Uterus (tissue), 4 donors: ENCODE results near the gene CEP83. TPM values are rescaled to one million over a fixed set of nuclear protein-coding genes. Genes with fewer than 3 reads are reported as not detected.

Experiments
- DNase-seq, 2 donors: peaks; one replicate each; pipeline ENCODE4 v3.0.0-alpha.2; 2019 to 2020
- H3K27ac ChIP-seq, 2 donors: fragments of 200-600 bp; sonication (generic); 1 replicate in 1 of 2; 2 replicates in 1 of 2; pipeline ENCODE4 v1.5.1; 2016 to 2018
- H3K27me3 ChIP-seq, 2 donors: fragments of 200-600 bp; sonication (generic); one replicate each; pipeline ENCODE4 v1.5.1; 2018 to 2019; ENCODE audit warnings: control low read depth in 1 of 2
- H3K36me3 ChIP-seq, 2 donors: fragments of 200-600 bp; sonication (generic); one replicate each; pipeline ENCODE4 v1.5.1; 2019; ENCODE audit warnings: control low read depth in 1 of 2
- H3K4me1 ChIP-seq, 2 donors: fragments of 200-600 bp; sonication (generic); one replicate each; pipeline ENCODE4 v1.5.1; 2018 to 2019; ENCODE audit warnings: control low read depth in 1 of 2
- H3K4me3 ChIP-seq, 2 donors: fragments of 200-600 bp; sonication (generic); 1 replicate in 1 of 2; 2 replicates in 1 of 2; pipeline ENCODE4 v1.5.1; 2018 to 2019; ENCODE audit warnings: mild to moderate bottlenecking in 1 of 2
- H3K9me3 ChIP-seq, 2 donors: fragments of 200-600 bp; sonication (generic); one replicate each; pipeline ENCODE4 v1.5.1; 2019; ENCODE audit warnings: control low read depth in 1 of 2
- POLR2A ChIP-seq, 2 donors: fragments of 450-650 bp; IDR thresholded peaks; one replicate each; pipeline ENCODE4 v1.6.1; 2016; ENCODE audit warnings: antibody characterized with exemption in 2 of 2, mild to moderate bottlenecking in 1 of 2, moderate library complexity in 1 of 2
- intact Hi-C: fragments of 100-400 bp; cut with DNase I; formaldehyde crosslinking; loops from one replicate; pipeline ENCODE4 v1.15.1; 2023; ENCODE audit warnings: low total_unique reads
- total RNA-seq, 4 donors: library from RNA; depleted of rRNA in 3 of 4; stranded (reverse); fragments of >200 nt in 3 of 4; gene quantifications; one replicate each; pipeline versions ENCODE4 v1.1.0 to v1.2.4, GENCODE V29; 2014 to 2023
- TF ChIP-seq, protein P1 (sequence below), 4 experiments: fragments of 200-600 bp in 2 of 4; fragments of 450-650 bp in 2 of 4; sonication (generic) in 2 of 4; IDR thresholded peaks; one replicate each; pipeline ENCODE4 v1.5.1; 2016 to 2019; ENCODE audit warnings: antibody characterized with exemption in 4 of 4, mild to moderate bottlenecking in 2 of 4, moderate library complexity in 1 of 4
- donor health status: DM: yes; HTN: yes; CAD: no.

CEP83 gene
- total RNA-seq, 4 donors from 2014 or later, result 14.7 to 40.7 (median 33.2) TPM

DNA sequence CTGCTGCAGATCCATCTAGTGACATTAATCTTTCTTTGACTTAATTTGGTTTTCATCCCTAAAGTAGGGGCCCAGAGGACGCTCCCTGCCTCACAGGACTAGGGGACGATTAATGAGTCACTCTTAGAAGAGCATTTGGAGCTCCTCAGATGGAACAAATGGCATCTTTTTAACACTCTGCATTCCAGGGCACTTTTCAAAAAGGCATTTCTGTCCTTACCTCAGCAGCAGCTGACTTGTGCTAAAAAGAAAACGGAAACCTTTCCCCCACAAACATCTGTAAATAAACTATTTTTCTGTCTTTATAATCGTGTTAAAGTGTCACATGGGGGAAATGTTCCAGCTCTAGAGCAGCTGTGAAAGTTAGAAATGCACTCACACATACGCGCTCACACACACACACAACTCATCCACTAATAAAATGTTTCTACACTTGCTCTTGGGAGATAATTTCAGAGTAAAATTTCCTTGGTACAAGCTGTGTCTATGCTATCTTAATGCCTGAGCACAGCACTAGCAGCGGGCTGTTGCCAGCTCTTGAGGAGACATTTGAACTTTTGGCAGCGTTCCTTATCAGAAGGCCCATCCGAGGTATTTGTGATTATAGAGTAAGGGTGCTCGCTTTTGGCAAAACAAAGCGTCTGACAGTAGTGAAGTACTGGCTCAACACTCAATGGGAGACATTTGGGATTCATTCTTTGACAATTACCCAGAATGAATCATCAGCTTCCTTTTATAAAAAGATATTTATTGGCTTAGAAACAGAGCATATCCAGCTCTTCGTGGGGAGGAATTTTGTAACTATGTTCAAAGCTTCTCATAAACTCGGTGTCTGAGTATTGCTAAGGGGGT, 170.0 kb downstream of the CEP83 start:
- H3K4me1 ChIP-seq, result no peaks in the 10 kb centered on the region
- no peaks in the 10 kb centered on the region for H3K36me3 ChIP-seq
- peak overlapping the region; percentile 79 to 80 for H3K27ac ChIP-seq
- H3K27me3 ChIP-seq, result no peaks in the 10 kb centered on the region
- H3K9me3 ChIP-seq, result no peaks in the 10 kb centered on the region
- TF ChIP-seq, protein P1, sequence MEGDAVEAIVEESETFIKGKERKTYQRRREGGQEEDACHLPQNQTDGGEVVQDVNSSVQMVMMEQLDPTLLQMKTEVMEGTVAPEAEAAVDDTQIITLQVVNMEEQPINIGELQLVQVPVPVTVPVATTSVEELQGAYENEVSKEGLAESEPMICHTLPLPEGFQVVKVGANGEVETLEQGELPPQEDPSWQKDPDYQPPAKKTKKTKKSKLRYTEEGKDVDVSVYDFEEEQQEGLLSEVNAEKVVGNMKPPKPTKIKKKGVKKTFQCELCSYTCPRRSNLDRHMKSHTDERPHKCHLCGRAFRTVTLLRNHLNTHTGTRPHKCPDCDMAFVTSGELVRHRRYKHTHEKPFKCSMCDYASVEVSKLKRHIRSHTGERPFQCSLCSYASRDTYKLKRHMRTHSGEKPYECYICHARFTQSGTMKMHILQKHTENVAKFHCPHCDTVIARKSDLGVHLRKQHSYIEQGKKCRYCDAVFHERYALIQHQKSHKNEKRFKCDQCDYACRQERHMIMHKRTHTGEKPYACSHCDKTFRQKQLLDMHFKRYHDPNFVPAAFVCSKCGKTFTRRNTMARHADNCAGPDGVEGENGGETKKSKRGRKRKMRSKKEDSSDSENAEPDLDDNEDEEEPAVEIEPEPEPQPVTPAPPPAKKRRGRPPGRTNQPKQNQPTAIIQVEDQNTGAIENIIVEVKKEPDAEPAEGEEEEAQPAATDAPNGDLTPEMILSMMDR (IDR thresholded peaks at IDR 0.05), result no peak
- no peak for TF ChIP-seq POLR2A (IDR thresholded peaks at IDR 0.05)
- no peak overlapping the region for H3K4me3 ChIP-seq
- intact Hi-C loops, result no loop called here
- peak; percentile 59 to 61 for DNase-seq

DNA sequence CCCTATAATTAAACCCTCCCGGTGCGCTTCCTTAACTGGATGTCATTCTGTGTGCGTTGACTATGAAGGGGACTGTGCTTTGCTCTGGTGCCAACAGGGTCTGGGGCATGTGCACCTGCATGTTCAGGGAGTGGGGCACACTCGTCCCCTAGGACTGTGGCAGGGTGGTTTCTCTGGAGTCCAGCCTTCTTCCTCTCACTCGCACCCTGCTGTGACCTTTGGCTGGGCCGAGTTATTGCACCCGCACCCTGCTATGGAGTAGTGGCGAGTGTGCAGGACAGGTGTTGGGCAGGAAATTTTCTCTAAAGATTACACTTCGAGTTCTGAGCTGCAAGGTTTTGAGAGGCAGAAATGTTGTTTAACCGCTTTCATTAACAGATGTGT, 172.4 kb downstream of the CEP83 start:
- no peak for DNase-seq
- Histone ChIP-seq H3K27ac (no peak overlapping the region), H3K9me3 (no peaks in the 10 kb centered on the region), H3K27me3 (no peaks in the 10 kb centered on the region), H3K4me3 (no peak overlapping the region), H3K4me1 (no peaks in the 10 kb centered on the region), H3K36me3 (no peaks in the 10 kb centered on the region)
- TF ChIP-seq, protein P1 (IDR thresholded peaks at IDR 0.05), result no peak
- no peak for TF ChIP-seq POLR2A (IDR thresholded peaks at IDR 0.05)
- intact Hi-C loops, result no loop called here

DNA sequence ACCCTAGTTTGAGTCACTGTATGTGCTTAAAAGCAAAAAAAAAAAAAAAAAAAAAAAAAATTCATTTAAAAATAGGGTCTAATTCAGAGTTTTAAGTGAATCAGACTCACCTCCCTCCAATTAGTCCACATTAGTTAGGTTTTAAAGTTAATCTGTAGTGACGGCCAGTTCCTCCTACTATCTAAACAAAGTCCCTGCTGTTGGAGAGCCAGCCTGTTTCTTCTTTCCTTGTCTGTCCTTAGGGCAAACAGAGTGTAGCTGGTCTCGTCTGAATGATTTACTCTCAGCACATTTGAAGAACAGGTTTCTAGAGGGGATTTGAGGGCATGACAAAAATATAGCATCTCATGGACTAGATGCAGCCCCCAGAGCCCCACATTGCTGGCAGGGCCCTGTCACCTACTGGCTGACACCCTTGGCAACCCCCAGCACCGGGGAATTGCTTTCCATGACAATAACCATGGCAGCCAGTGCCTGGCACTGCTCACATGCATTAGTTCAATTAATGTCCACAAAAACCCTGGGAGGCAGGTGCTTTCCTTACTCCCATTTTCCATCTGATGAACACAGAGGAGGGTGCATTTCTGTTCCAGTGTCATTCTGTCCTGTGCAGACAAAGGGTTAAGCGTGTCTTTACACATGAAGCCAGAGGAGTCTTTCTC, 173.0 kb downstream of the CEP83 start:
- intact Hi-C loops, result no loop called here
- TF ChIP-seq, protein P1 (IDR thresholded peaks at IDR 0.05), result no peak
- TF ChIP-seq POLR2A (IDR thresholded peaks at IDR 0.05), result no peak
- Histone ChIP-seq H3K4me3 (no peak overlapping the region), H3K9me3 (no peaks in the 10 kb centered on the region), H3K4me1 (no peaks in the 10 kb centered on the region), H3K27ac (no peak overlapping the region), H3K36me3 (no peaks in the 10 kb centered on the region), H3K27me3 (no peaks in the 10 kb centered on the region)
- DNase-seq, result no peak

DNA sequence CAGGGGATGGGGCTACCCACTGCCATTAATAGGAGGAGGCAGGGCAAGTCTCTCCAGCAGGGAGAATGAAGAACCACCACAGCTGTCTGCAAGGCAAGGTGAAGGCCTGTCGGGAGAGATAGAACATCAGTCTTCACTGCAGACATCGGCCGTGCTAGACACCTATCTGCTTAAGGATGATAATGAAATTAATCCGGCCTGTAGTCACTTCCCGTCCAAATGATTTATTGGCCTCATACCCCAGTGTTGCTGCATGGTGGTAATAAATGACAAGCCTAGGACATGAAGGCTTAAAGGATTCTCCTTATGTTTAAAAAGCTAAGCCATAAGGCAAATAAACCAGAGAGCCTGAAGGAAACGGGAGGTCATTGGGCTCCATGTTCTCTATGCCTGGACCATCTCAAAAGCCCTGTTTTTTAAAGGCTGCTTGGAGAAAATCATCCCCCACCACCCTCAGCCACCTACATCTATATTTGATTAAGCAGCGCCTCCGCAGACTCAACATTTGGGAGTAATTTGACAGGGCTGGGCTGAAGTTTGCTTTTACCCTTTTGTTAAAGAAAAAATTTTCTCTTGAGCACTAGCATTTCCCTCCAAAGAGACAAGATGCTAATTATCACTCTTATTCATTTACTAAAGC, 173.6 kb downstream of the CEP83 start:
- H3K4me1 ChIP-seq, result no peaks in the 10 kb centered on the region
- DNase-seq, result no peak
- H3K27me3 ChIP-seq, result no peaks in the 10 kb centered on the region
- H3K4me3 ChIP-seq, result no peak overlapping the region
- intact Hi-C loops, result no loop called here
- H3K27ac ChIP-seq, result no peak overlapping the region
- TF ChIP-seq, protein P1 (IDR thresholded peaks at IDR 0.05), result no peak
- TF ChIP-seq POLR2A (IDR thresholded peaks at IDR 0.05), result no peak
- H3K36me3 ChIP-seq, result no peaks in the 10 kb centered on the region
- no peaks in the 10 kb centered on the region for H3K9me3 ChIP-seq

DNA sequence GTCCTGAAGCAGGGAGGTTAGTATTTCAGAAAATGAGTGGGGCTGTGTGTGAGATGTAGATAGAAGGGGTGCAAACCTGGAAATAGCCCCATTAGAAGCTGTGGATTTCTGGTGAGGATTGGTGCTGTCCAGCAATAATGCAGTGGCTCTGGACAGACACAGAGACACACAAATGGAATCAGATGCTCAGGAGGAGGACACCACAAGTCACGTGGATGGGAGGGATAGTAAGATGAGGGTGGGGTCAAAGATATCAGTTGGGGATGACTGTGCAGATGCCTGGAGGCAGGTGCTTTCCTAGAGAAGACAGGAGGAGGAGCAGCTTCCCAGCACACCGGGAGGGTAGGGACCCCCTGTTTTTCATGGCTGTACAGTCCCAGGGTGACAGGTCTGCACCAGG, 174.8 kb downstream of the CEP83 start:
- no peaks in the 10 kb centered on the region for H3K36me3 ChIP-seq
- H3K9me3 ChIP-seq, result no peaks in the 10 kb centered on the region
- intact Hi-C loops, result no loop called here
- DNase-seq, result no peak
- no peaks in the 10 kb centered on the region for H3K27me3 ChIP-seq
- H3K4me3 ChIP-seq, result no peak overlapping the region
- no peak overlapping the region for H3K27ac ChIP-seq
- TF ChIP-seq POLR2A (IDR thresholded peaks at IDR 0.05), result no peak
- TF ChIP-seq, protein P1 (IDR thresholded peaks at IDR 0.05), result no peak
- H3K4me1 ChIP-seq, result no peaks in the 10 kb centered on the region
